Esophagus muscularis mucosa (tissue), 4 donors: ENCODE measurements around the gene CABCOCO1. TPM values are rescaled to one million over a fixed set of nuclear protein-coding genes. Genes with fewer than 3 reads are reported as not detected.

Experiments used
- DNase-seq: peaks from one replicate; pipeline ENCODE4 v3.0.0-alpha.2; 2017; ENCODE audit errors: extremely low spot score
- H3K27ac ChIP-seq, 4 donors: fragments of 200-600 bp; sonication (generic); replicated peaks in 1 of 4; 1 replicate in 3 of 4; 2 replicates in 1 of 4; pipeline ENCODE4 v1.5.1; 2016 to 2019; ENCODE audit warnings: mild to moderate bottlenecking in 1 of 4
- H3K27me3 ChIP-seq, 4 donors: fragments of 200-600 bp; sonication (generic); one replicate each; pipeline versions ENCODE4 v1.5.1 to v1.6.0; 2016 to 2019
- H3K36me3 ChIP-seq, 4 donors: fragments of 200-600 bp; sonication (generic); one replicate each; pipeline ENCODE4 v1.5.1; 2016 to 2019
- H3K4me1 ChIP-seq, 4 donors: fragments of 200-600 bp; sonication (generic); one replicate each; pipeline ENCODE4 v1.5.1; 2016 to 2019
- H3K4me3 ChIP-seq, 4 donors: fragments of 200-600 bp; sonication (generic); 1 replicate in 2 of 4; 2 replicates in 2 of 4; pipeline ENCODE4 v1.5.1; 2016 to 2019; ENCODE audit warnings: mild to moderate bottlenecking in 4 of 4, moderate library complexity in 1 of 4
- H3K9me3 ChIP-seq, 4 donors: fragments of 200-600 bp; sonication (generic); 1 replicate in 3 of 4; 2 replicates in 1 of 4; pipeline ENCODE4 v1.5.1; 2016 to 2019
- CTCF ChIP-seq, 3 experiments: fragments of 200-600 bp in 2 of 3; fragments of 450-650 bp in 1 of 3; sonication (generic) in 2 of 3; IDR thresholded peaks; one replicate each; pipeline ENCODE4 v1.5.1; 2017 to 2019; ENCODE audit warnings: antibody characterized with exemption in 3 of 3, mild to moderate bottlenecking in 2 of 3, moderate library complexity in 1 of 3
- EP300 ChIP-seq: sonication (generic); formaldehyde crosslinking; IDR thresholded peaks from one replicate; pipeline ENCODE4 v1.6.1; 2017; ENCODE audit warnings: antibody characterized with exemption
- POLR2A ChIP-seq: fragments of 450-650 bp; IDR thresholded peaks from one replicate; pipeline ENCODE4 v1.6.1; 2017; ENCODE audit warnings: antibody characterized with exemption, moderate library complexity, mild to moderate bottlenecking, low read depth
- POLR2AphosphoS5 ChIP-seq, 2 donors: sonication (generic); formaldehyde crosslinking; IDR thresholded peaks; one replicate each; pipeline ENCODE4 v1.6.1; 2017; ENCODE audit warnings: antibody characterized with exemption in 2 of 2
- intact Hi-C: fragments of 100-400 bp; cut with DNase I; formaldehyde crosslinking; loops from one replicate; pipeline ENCODE4 v1.15.1; 2023
- total RNA-seq, 4 donors: library from RNA; depleted of rRNA; stranded (reverse); fragments of >200 nt; gene quantifications; one replicate each; pipeline versions ENCODE4 v1.1.0 to v1.2.1, GENCODE V29; 2016

Gene CABCOCO1
- total RNA-seq, 4 donors from 2014 or later = 0.83 to 2.7 (median 1.8) TPM

GRCh38 chr10:61815496-61815895 is 152.8 kb downstream of the CABCOCO1 start:
- no peak overlapping the region for H3K27ac ChIP-seq
- no peaks in the 10 kb centered on the region for H3K4me1 ChIP-seq
- TF ChIP-seq CTCF (IDR thresholded peaks at IDR 0.05) (no peak), EP300 (no peak), POLR2AphosphoS5 (IDR thresholded peaks at IDR 0.05) (no peak), POLR2A (no peak)
- no peaks in the 10 kb centered on the region for H3K9me3 ChIP-seq
- no peaks in the 10 kb centered on the region for H3K27me3 ChIP-seq
- no peak for DNase-seq
- intact Hi-C loops = no loop called here
- H3K4me3 ChIP-seq = no peak overlapping the region
- no peaks in the 10 kb centered on the region for H3K36me3 ChIP-seq

Other genes with a start within 250 kb of the CABCOCO1 start
- gene TMEM26, start 209.5 kb upstream of the CABCOCO1 start, total RNA-seq = under 1 TPM in 3 of 4 donors, not detected in 1; 0.13 to 0.29 (median 0.17) TPM
- gene ARID5B, start 238.8 kb downstream of the CABCOCO1 start, total RNA-seq = 100 to 1,000 TPM in 1 of 4 donors, 10 to 100 TPM in 3; 33.6 to 150 (median 64.9) TPM